Panc1 (cell line): Measurements from ENCODE around the gene CALB2. TPM values are rescaled to one million over a fixed set of nuclear protein-coding genes. Genes with fewer than 3 reads are reported as not detected.

ENCODE experiments used
- ATAC-seq: fragments of 200-7000 bp; cut with Tn5 transposase; 2 replicates; pipeline ENCODE4 v1.9.1; 2020; ENCODE audit warnings: mild to moderate bottlenecking, moderate library complexity
- BruUV-seq: library from RNA; stranded (reverse); fragments of 400-500 nt; replicated peaks from 2 replicates; lab custom pipeline; 2021; lab: Mats Ljungman, UMichigan
- CTCF ChIA-PET: fragments of 300-600 bp; sonication (Branson Sonifier 250); formaldehyde crosslinking; loops from one replicate; lab custom pipeline; 2022; ENCODE audit warnings: antibody characterized with exemption; lab: Charles Lee
- POLR2A ChIA-PET: fragments of 300-600 bp; sonication (Branson Sonifier 250); formaldehyde crosslinking; loops from one replicate; lab custom pipeline; 2022; ENCODE audit warnings: antibody characterized with exemption; lab: Charles Lee
- DNase-seq: peaks from one replicate; pipeline ENCODE4 v3.0.0-alpha.2; 2010; ENCODE audit warnings: low read depth, low spot score
- H3K27ac ChIP-seq: 2 replicates; pipeline ENCODE4 v1.5.1; 2011; ENCODE audit warnings: mild to moderate bottlenecking, low read length, inconsistent platforms
- H3K27me3 ChIP-seq: fragments of 200-500 bp; sonication (Bioruptor generic); 2 replicates; pipeline ENCODE4 v1.6.0; 2014; ENCODE audit warnings: low read length, inconsistent platforms; ENCODE audit not compliant: control insufficient read depth, insufficient read depth
- H3K36me3 ChIP-seq: fragments of 200-500 bp; sonication (Bioruptor generic); 2 replicates; pipeline ENCODE4 v1.5.1; 2014; ENCODE audit warnings: inconsistent platforms, mild to moderate bottlenecking, low read length, moderate library complexity; ENCODE audit not compliant: control insufficient read depth, insufficient read depth
- H3K4me1 ChIP-seq: 2 replicates; pipeline ENCODE4 v1.5.1; 2011; ENCODE audit warnings: inconsistent platforms, mild to moderate bottlenecking, low read length, moderate library complexity; ENCODE audit not compliant: control insufficient read depth, insufficient read depth
- H3K4me3 ChIP-seq, 2 experiments: 2 replicates each; pipeline ENCODE4 v1.5.1; 2011 to 2012; ENCODE audit warnings: low read depth in 2 of 2, low read length in 2 of 2, mild to moderate bottlenecking in 2 of 2, inconsistent platforms in 1 of 2, moderate library complexity in 1 of 2
- H3K9me3 ChIP-seq: fragments of 200-500 bp; sonication (Bioruptor generic); 2 replicates; pipeline ENCODE4 v1.5.1; 2014; ENCODE audit warnings: low read depth, mild to moderate bottlenecking, inconsistent platforms, low read length, moderate library complexity; ENCODE audit not compliant: control insufficient read depth, insufficient read depth
- POLR2AphosphoS5 ChIP-seq: IDR thresholded peaks from 2 replicates; pipeline ENCODE4 v1.6.1; 2012; ENCODE audit warnings: mild to moderate bottlenecking, low read depth, low read length, moderate library complexity
- SIN3A ChIP-seq: IDR thresholded peaks from 2 replicates; pipeline ENCODE4 v1.6.1; 2012; ENCODE audit warnings: low read depth, mild to moderate bottlenecking, low read length, moderate library complexity, borderline replicate concordance; ENCODE audit not compliant: insufficient read depth
- TCF7L2 ChIP-seq: IDR thresholded peaks from 2 replicates; pipeline ENCODE4 v1.6.1; 2011; ENCODE audit warnings: mild to moderate bottlenecking, low read depth, low read length, inconsistent platforms
- in situ Hi-C: cut with HindIII; loops from 2 replicates; pipeline ENCODE4 v1.10.0; 2016; ENCODE audit warnings: low sequenced_read_pairs, low pct_unique_long_range_greater_than_20kb
- intact Hi-C: fragments of 100-400 bp; cut with micrococcal nuclease; formaldehyde crosslinking; loops from one replicate; pipeline ENCODE4 v1.10.0; 2022; ENCODE audit not compliant: unreplicated experiment
- total RNA-seq: library from RNA; stranded (reverse); gene quantifications from one replicate; pipeline ENCODE4 v1.2.1, GENCODE V29; 2021; ENCODE audit not compliant: unreplicated experiment
- TF ChIP-seq, protein P1 (sequence below): fragments of 450-650 bp; IDR thresholded peaks from 2 replicates; pipeline ENCODE4 v1.5.1; 2017; ENCODE audit warnings: mild to moderate bottlenecking
- TF ChIP-seq, protein P2 (sequence below), 2 experiments: IDR thresholded peaks; 2 replicates each; pipeline ENCODE4 v1.6.1; 2011 to 2012; ENCODE audit warnings: low read depth in 2 of 2, control low read depth in 1 of 2, low read length in 1 of 2, mild to moderate bottlenecking in 1 of 2, moderate library complexity in 1 of 2; ENCODE audit not compliant: insufficient read depth in 1 of 2

Gene CALB2
- total RNA-seq, 1 experiment from 2014 or later = 0.59 TPM

DNA sequence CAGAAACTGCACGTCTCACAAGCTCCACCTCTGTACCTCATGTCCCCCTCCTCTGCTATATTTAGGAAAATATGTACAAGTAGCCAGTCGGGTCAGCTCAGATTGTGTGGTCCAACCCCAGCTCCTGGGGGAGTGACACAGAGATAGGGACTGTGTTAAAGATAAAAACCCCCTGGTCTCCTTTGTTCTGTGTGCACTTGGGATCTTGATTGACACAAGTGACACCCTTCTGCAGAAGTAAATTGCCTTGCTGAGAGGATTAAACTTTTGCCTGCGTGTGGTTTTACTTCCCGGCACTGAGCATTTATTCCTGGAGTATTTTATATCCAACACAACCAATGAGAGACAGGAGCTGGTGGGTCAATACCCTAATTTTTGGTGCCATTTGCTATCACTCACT, 45.8 kb downstream of the CALB2 start:
- ChIA-PET CTCF (no interaction called here), POLR2A (no interaction called here)
- Histone ChIP-seq H3K36me3 (no peaks in the 10 kb centered on the region), H3K27me3 (peaks cover 6% of the 10 kb centered on the region; the same call in 1 of the 2 replicates), H3K27ac (no peak overlapping the region), H3K4me3 (no peak overlapping the region), H3K4me1 (no peaks in the 10 kb centered on the region), H3K9me3 (no peaks in the 10 kb centered on the region)
- ATAC-seq (no peak), DNase-seq (no peak)
- in situ Hi-C loops (no loop called here), intact Hi-C loops (no loop called here)
- TF ChIP-seq, protein P1, sequence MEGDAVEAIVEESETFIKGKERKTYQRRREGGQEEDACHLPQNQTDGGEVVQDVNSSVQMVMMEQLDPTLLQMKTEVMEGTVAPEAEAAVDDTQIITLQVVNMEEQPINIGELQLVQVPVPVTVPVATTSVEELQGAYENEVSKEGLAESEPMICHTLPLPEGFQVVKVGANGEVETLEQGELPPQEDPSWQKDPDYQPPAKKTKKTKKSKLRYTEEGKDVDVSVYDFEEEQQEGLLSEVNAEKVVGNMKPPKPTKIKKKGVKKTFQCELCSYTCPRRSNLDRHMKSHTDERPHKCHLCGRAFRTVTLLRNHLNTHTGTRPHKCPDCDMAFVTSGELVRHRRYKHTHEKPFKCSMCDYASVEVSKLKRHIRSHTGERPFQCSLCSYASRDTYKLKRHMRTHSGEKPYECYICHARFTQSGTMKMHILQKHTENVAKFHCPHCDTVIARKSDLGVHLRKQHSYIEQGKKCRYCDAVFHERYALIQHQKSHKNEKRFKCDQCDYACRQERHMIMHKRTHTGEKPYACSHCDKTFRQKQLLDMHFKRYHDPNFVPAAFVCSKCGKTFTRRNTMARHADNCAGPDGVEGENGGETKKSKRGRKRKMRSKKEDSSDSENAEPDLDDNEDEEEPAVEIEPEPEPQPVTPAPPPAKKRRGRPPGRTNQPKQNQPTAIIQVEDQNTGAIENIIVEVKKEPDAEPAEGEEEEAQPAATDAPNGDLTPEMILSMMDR = no peak
- TF ChIP-seq, protein P2, sequence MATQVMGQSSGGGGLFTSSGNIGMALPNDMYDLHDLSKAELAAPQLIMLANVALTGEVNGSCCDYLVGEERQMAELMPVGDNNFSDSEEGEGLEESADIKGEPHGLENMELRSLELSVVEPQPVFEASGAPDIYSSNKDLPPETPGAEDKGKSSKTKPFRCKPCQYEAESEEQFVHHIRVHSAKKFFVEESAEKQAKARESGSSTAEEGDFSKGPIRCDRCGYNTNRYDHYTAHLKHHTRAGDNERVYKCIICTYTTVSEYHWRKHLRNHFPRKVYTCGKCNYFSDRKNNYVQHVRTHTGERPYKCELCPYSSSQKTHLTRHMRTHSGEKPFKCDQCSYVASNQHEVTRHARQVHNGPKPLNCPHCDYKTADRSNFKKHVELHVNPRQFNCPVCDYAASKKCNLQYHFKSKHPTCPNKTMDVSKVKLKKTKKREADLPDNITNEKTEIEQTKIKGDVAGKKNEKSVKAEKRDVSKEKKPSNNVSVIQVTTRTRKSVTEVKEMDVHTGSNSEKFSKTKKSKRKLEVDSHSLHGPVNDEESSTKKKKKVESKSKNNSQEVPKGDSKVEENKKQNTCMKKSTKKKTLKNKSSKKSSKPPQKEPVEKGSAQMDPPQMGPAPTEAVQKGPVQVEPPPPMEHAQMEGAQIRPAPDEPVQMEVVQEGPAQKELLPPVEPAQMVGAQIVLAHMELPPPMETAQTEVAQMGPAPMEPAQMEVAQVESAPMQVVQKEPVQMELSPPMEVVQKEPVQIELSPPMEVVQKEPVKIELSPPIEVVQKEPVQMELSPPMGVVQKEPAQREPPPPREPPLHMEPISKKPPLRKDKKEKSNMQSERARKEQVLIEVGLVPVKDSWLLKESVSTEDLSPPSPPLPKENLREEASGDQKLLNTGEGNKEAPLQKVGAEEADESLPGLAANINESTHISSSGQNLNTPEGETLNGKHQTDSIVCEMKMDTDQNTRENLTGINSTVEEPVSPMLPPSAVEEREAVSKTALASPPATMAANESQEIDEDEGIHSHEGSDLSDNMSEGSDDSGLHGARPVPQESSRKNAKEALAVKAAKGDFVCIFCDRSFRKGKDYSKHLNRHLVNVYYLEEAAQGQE (IDR thresholded peaks at IDR 0.05; ENCODE audit: insufficient read depth in 1 of 2, low read depth in 2 of 2, low read length in 1 of 2) = no peak
- TF ChIP-seq TCF7L2 (no peak), SIN3A (no peak), POLR2AphosphoS5 (no peak)
- no TSS peak for BruUV-seq

DNA sequence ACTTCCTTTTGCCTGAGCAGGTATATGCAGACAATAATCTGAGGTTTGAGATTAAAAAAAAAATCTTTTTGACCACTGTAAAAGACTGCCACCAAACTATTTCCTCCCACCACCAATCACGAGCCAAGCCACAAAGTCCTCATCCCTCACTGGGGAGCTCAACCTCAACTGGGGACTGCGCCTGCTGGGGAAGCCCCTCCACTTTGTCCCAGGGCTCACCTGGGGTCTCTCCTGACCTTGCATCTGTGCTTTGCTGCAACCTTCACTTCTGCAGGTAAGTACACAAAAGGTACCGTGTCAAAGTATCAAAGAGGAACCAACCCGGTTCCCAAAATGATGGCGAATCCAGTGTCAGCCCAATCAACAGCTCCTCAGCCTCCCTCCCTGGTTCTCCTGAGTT, 47.8 kb downstream of the CALB2 start:
- Histone ChIP-seq H3K4me1 (no peaks in the 10 kb centered on the region), H3K27me3 (no peaks in the 10 kb centered on the region; the same call in 1 of the 2 replicates), H3K9me3 (no peaks in the 10 kb centered on the region), H3K27ac (no peak overlapping the region), H3K4me3 (no peak overlapping the region), H3K36me3 (no peaks in the 10 kb centered on the region)
- intact Hi-C loops (no loop called here), in situ Hi-C loops (no loop called here)
- no peak for ATAC-seq
- no peak for TF ChIP-seq POLR2AphosphoS5
- TF ChIP-seq, protein P1 = no peak
- TF ChIP-seq, protein P2 (IDR thresholded peaks at IDR 0.05; ENCODE audit: insufficient read depth in 1 of 2, low read depth in 2 of 2, low read length in 1 of 2) = no peak
- TF ChIP-seq TCF7L2 = no peak
- no peak for TF ChIP-seq SIN3A
- ChIA-PET POLR2A (no interaction called here), CTCF (no interaction called here)
- no TSS peak for BruUV-seq
- no peak for DNase-seq
